ACHN (cell line): ENCODE measurements around the gene CRYBG2.

Experiments
- DNase-seq: peaks from one replicate; pipeline ENCODE4 v3.0.0-alpha.2; 2015
- in situ Hi-C: cut with HindIII; loops from 2 replicates; pipeline ENCODE4 v1.10.0; 2017; ENCODE audit warnings: low sequenced_read_pairs, low pct_ligation_motif_present, low pct_unique_long_range_greater_than_20kb

The CRYBG2 gene

GRCh38 chr1:26372039-26372438 is 18.1 kb upstream of the CRYBG2 start:
- no peak for DNase-seq
- in situ Hi-C loops: no loop called here

GRCh38 chr1:26370591-26371382 is 16.9 kb upstream of the CRYBG2 start:
- DNase-seq: no peak
- in situ Hi-C loops: no loop called here

GRCh38 chr1:26368486-26368885 is 14.6 kb upstream of the CRYBG2 start:
- no peak for DNase-seq
- in situ Hi-C loops: no loop called here

- in situ Hi-C loops: no loop called here
- DNase-seq: no peak
Observed at GRCh38 chr1:26368006-26368405, 14.1 kb upstream of the CRYBG2 start.

DNA sequence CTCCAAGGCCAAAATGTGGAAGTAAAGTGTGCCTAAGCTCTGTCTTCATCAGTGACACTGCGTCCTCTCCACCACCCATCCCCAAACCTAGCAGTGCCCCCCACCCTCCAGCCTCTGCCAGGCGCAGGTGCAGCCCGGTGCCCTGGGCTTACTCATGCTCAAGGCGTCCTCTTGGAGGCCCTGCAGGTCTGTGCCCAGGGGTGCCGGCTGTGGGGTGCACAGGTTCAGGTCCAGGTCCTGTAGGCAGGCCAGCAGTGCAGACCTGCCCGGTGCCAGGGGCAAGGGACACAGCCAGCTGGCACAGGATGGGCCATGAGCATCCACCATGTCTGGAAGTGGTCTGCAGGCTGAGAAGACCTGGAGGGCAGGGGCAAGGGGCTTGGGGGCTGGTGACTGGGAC is 13.5 kb upstream of the CRYBG2 start:
- in situ Hi-C loops: no loop called here
- no peak for DNase-seq

DNA sequence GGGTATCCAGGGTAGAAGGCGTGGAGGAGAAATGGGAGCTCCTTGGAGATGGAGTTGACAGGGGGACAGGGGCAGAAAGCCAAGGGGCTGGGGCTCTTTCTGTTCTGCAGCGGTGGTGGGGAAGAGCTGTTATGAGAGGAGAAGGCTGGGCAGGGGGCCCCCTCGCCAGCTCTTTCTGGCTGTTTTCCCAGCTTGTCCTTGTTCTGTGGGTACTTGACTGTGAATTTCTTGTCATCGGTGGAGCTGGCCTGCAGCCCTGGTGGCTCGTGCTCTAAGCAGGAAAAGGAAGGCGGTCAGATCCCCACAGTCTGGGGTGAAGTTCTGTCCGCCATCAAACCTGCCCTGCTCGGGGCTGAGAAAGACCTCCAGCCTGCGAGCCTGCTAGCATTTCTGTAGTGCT is 11.0 kb upstream of the CRYBG2 start:
- in situ Hi-C loops: no loop called here
- DNase-seq: no peak

GRCh38 chr1:26363549-26364448 is 9.9 kb upstream of the CRYBG2 start:
- in situ Hi-C loops: no loop called here
- peak; percentile 75 for DNase-seq

DNA sequence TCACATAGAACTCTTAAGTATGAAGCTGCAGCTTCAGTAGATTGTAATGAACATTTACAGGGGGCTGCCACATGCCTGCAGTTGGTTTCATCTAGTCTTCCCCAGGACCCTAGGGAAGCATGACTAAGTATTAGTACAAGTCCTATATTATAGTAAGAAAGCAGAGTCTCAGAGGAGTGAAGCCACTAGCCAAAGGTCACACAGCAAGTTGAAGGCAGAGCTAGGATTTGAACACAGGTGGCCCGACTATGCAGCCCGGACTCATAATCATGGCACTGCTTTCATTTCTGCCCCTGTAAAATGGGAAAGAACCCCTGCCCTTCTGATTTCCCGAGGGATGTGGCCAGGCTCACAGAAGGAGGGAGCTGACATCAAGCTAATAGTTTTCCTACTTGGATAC is 8.4 kb upstream of the CRYBG2 start:
- DNase-seq: no peak
- in situ Hi-C loops: no loop called here

GRCh38 chr1:26361605-26362122 is 7.7 kb upstream of the CRYBG2 start:
- in situ Hi-C loops: no loop called here
- no peak for DNase-seq

- DNase-seq: no peak
- in situ Hi-C loops: no loop called here
Observed at GRCh38 chr1:26360807-26361604, 7.1 kb upstream of the CRYBG2 start.

DNA sequence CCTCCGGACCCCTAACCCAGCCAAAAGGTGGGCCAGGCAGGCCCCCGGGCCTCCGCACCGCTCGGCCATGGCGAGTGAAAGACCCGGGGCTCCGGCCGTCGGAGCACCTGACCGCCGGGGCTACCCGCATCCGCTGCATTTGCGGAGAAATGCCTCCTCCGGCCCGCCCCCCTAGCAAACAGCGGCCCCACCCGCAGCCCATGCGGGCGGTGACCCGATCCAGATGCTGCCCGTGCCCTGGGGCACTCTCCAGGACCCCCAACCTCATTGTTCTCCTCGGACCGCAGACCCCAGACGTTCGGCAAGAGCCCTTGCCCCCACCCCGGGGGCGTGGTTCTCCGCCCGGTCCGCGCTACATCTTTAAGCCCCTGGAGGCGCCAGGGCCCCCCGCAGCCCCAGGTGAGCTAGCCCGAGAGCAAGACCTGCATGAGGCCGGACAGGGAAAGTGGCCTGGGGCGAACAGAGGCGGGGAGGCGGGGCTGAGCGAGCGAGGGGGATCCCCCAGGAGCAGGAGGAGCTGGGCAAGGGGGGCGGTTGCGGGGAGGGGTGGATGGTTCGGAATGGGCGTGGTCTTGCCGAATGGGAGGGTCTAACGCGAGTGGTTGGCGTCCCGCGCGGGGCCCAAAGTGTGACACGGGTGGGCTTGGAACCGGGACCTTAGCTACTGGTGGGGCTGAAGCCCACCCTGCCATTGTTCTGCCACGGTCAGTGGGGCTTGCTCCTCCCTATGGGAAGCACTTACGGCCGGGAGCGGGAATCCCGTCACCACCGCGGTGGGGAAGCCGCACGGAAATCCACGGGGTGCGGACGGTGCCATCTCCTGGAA is 6.3 kb upstream of the CRYBG2 start:
- in situ Hi-C loops: no loop called here
- DNase-seq: no peak

DNA sequence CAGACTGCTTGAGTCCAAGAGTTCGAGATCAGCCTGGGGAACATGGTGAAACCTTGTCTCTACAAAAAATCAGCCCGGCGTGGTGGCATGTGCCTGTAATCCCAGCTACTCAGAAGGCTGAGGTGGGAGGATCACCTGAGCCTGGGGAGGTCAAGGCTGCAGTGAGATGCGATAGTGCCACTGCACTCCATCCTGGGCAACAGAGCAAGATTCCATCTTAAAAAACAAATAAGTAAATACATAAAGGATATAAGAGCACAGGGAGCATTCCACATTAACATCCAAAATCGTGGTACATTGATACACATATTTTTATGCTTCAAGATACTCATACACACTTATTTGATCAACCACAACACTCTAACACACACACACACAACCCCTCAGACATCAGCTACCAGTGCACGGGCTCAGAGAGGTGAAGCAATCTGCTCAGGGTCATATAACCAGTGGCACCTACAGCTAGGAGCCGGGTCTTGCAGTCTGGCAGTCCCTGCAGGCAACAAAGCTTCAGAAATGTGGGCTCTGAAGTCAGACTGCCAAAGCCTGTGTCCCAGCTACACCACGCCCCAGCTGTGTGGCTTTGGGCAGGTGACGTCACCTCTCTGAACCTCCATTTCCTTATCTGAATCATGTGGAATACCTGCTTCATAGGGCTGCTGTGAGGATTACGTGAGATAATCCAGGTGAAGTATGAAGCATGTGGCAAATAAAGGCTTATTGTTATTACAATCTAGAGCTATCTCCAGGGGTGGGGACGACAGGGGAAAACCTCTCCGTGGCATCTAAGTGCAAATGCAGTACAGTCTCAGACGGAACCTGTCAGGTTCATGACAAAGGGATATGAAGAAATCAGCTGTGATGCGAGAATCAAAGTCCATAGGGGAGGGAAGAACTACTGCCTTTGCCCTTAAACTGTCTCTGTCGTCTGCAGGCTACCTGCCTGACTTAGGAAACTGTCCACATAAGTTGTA is 4.8 kb upstream of the CRYBG2 start:
- in situ Hi-C loops: no loop called here
- DNase-seq: no peak

- in situ Hi-C loops: no loop called here
- DNase-seq: no peak
Observed at GRCh38 chr1:26357121-26357602, 3.2 kb upstream of the CRYBG2 start.

GRCh38 chr1:26356106-26356505 is 2.2 kb upstream of the CRYBG2 start:
- DNase-seq: no peak
- in situ Hi-C loops: no loop called here

GRCh38 chr1:26354972-26355371 is 1.0 kb upstream of the CRYBG2 start:
- DNase-seq: no peak
- in situ Hi-C loops: no loop called here

- no peak for DNase-seq
- in situ Hi-C loops: no loop called here
Observed at GRCh38 chr1:26353210-26353859, 595 bp downstream of the CRYBG2 start.
